Stimulated activated CD4-positive, alpha-beta T cell treated with anti-CD3 and anti-CD28 coated beads, Interleukin-4, amount 100 ng/mL, for 24 hours (primary cell): ENCODE results near the gene AKT2.
"Not testable (repeated sequence)": the region's sequence is repeated elsewhere in the genome, so short reads cannot be mapped to it uniquely, and the experiment has no call there.

Source experiments
- DNase-seq: peaks from one replicate; pipeline ENCODE4 v3.0.0-alpha.2; 2020

The AKT2 gene

GRCh38 chr19:40284501-40285352 lies at the start of gene AKT2:
Gene AKT2, minus strand, starts transcription at chr19:40285345. Its CDS starts 20,078 bp downstream, at chr19:40265267.
- peak; percentile 71 for DNase-seq

- DNase-seq = not testable (repeated sequence)
These were observed 47.9 kb upstream of the AKT2 start for GRCh38 chr19:40333083-40333482.

GRCh38 chr19:40332669-40333068 lies 47.5 kb upstream of the AKT2 start:
- no peak for DNase-seq

GRCh38 chr19:40331052-40331451 lies 45.9 kb upstream of the AKT2 start:
- DNase-seq = no peak

- DNase-seq = no peak
These were observed 41.1 kb upstream of the AKT2 start for GRCh38 chr19:40326201-40326600.

GRCh38 chr19:40323705-40324104 lies 38.6 kb upstream of the AKT2 start:
- no peak for DNase-seq

- no peak for DNase-seq
These were observed 37.9 kb upstream of the AKT2 start for GRCh38 chr19:40322951-40323615.

- DNase-seq = no peak
These were observed 37.1 kb upstream of the AKT2 start for GRCh38 chr19:40322271-40322610.

- DNase-seq = no peak
These were observed 36.6 kb upstream of the AKT2 start for GRCh38 chr19:40321566-40322270.

- no peak for DNase-seq
These were observed 35.9 kb upstream of the AKT2 start for GRCh38 chr19:40321076-40321475.

- DNase-seq = no peak
These were observed 35.4 kb upstream of the AKT2 start for GRCh38 chr19:40320558-40320935.

GRCh38 chr19:40317338-40317737 lies 32.2 kb upstream of the AKT2 start:
- DNase-seq = no peak

- DNase-seq = no peak
These were observed 30.8 kb upstream of the AKT2 start for GRCh38 chr19:40315812-40316470.

GRCh38 chr19:40314656-40315055 lies 29.5 kb upstream of the AKT2 start:
- DNase-seq = no peak

GRCh38 chr19:40313229-40313983 lies 28.3 kb upstream of the AKT2 start:
- DNase-seq = no peak

- DNase-seq = no peak
These were observed 27.4 kb upstream of the AKT2 start for GRCh38 chr19:40312533-40312932.

GRCh38 chr19:40309666-40310065 lies 24.5 kb upstream of the AKT2 start:
- DNase-seq = no peak

- DNase-seq = peak; percentile 80
These were observed 20.3 kb upstream of the AKT2 start for GRCh38 chr19:40305403-40305802.

GRCh38 chr19:40304306-40304705 lies 19.2 kb upstream of the AKT2 start:
- no peak for DNase-seq

GRCh38 chr19:40303765-40304164 lies 18.6 kb upstream of the AKT2 start:
- DNase-seq = no peak

- no peak for DNase-seq
These were observed 17.3 kb upstream of the AKT2 start for GRCh38 chr19:40302224-40303011.

GRCh38 chr19:40300668-40301067 lies 15.5 kb upstream of the AKT2 start:
- DNase-seq = no peak
